WTC11 (cell line): Measurements from ENCODE around the gene FAM156B. TPM values are rescaled to one million over a fixed set of nuclear protein-coding genes. Genes with fewer than 3 reads are reported as not detected.

Source experiments
- ATAC-seq: fragments of 200-7000 bp; cut with Tn5 transposase; 2 replicates; pipeline ENCODE4 v1.10.0; 2021; ENCODE audit warnings: mild to moderate bottlenecking, moderate library complexity
- CTCF ChIA-PET: fragments of 300-600 bp; sonication (Branson Sonifier 250); formaldehyde crosslinking; loops from one replicate; lab custom pipeline; 2021; ENCODE audit warnings: antibody characterized with exemption; lab: Charles Lee
- POLR2A ChIA-PET: fragments of 350-600 bp; sonication (Branson Sonifier 250); formaldehyde crosslinking; loops from one replicate; lab custom pipeline; 2021; ENCODE audit warnings: antibody characterized with exemption; lab: Charles Lee
- DNase-seq: peaks from one replicate; pipeline ENCODE4 v3.0.0; 2021; ENCODE audit warnings: low spot score
- H3K27ac Mint-ChIP-seq: 2 replicates; pipeline ENCODE4 v1.8.0; 2021; ENCODE audit warnings: mixed read lengths
- H3K27me3 Mint-ChIP-seq: 2 replicates; pipeline ENCODE4 v1.8.0; 2021; ENCODE audit warnings: low read depth, mild to moderate bottlenecking, moderate library complexity, mixed read lengths
- H3K36me3 Mint-ChIP-seq: 2 replicates; pipeline ENCODE4 v1.8.0; 2021; ENCODE audit warnings: mixed read lengths
- H3K4me1 Mint-ChIP-seq: 2 replicates; pipeline ENCODE4 v1.8.0; 2022; ENCODE audit warnings: mixed read lengths
- H3K4me3 Mint-ChIP-seq: 2 replicates; pipeline ENCODE4 v1.8.0; 2021; ENCODE audit warnings: mild to moderate bottlenecking, moderate library complexity, mixed read lengths
- H3K9me3 Mint-ChIP-seq: 2 replicates; pipeline ENCODE4 v1.8.0; 2021; ENCODE audit warnings: mixed read lengths
- AR ChIP-seq: fragments of 250-450 bp; sonication (Bioruptor Pico); IDR thresholded peaks from 2 replicates; pipeline ENCODE4 v1.9.0; 2021; ENCODE audit warnings: mild to moderate bottlenecking
- ATF2 ChIP-seq: sonication (generic); formaldehyde crosslinking; IDR thresholded peaks from 2 replicates; pipeline ENCODE4 v1.8.1; 2022; ENCODE audit warnings: low read depth, missing genetic modification reagents, borderline replicate concordance
- CREM ChIP-seq: sonication (generic); formaldehyde crosslinking; IDR thresholded peaks from 2 replicates; pipeline ENCODE4 v1.8.1; 2022; ENCODE audit warnings: mild to moderate bottlenecking, missing genetic modification reagents, moderate library complexity
- E2F1 ChIP-seq: sonication (generic); formaldehyde crosslinking; IDR thresholded peaks from 2 replicates; pipeline ENCODE4 v1.8.0; 2022; ENCODE audit warnings: mild to moderate bottlenecking, missing genetic modification reagents
- FOXP4 ChIP-seq: sonication (generic); formaldehyde crosslinking; IDR thresholded peaks from 2 replicates; pipeline ENCODE4 v1.8.0; 2022; ENCODE audit warnings: mild to moderate bottlenecking, missing genetic modification reagents
- GTF2I ChIP-seq: fragments of 250-450 bp; sonication (Bioruptor Pico); conservative IDR thresholded peaks from 2 replicates; pipeline ENCODE4 v1.4.0; 2021; ENCODE audit warnings: mild to moderate bottlenecking
- HMGXB4 ChIP-seq: sonication (generic); formaldehyde crosslinking; IDR thresholded peaks from 2 replicates; pipeline ENCODE4 v1.8.1; 2023; ENCODE audit warnings: mild to moderate bottlenecking, moderate library complexity, missing genetic modification reagents
- JAZF1 ChIP-seq: fragments of 250-450 bp; sonication (Bioruptor Pico); IDR thresholded peaks from 2 replicates; pipeline ENCODE4 v1.9.0; 2021; ENCODE audit warnings: moderate library complexity, mild to moderate bottlenecking, inconsistent platforms
- MLX ChIP-seq: sonication (generic); formaldehyde crosslinking; IDR thresholded peaks from 2 replicates; pipeline ENCODE4 v1.8.1; 2023; ENCODE audit warnings: mild to moderate bottlenecking, missing genetic modification reagents, moderate library complexity
- MYBL2 ChIP-seq: sonication (generic); formaldehyde crosslinking; IDR thresholded peaks from 2 replicates; pipeline ENCODE4 v1.8.1; 2023; ENCODE audit warnings: mild to moderate bottlenecking, moderate library complexity, missing genetic modification reagents
- NFATC4 ChIP-seq: fragments of 250-450 bp; sonication (Bioruptor Pico); IDR thresholded peaks from 2 replicates; pipeline ENCODE4 v1.9.0; 2021; ENCODE audit warnings: mild to moderate bottlenecking
- NFE2L1 ChIP-seq: sonication (generic); formaldehyde crosslinking; IDR thresholded peaks from 2 replicates; pipeline ENCODE4 v1.8.1; 2023; ENCODE audit warnings: missing genetic modification reagents
- ZMAT4 ChIP-seq: fragments of 250-450 bp; sonication (Bioruptor Pico); IDR thresholded peaks from 2 replicates; pipeline ENCODE4 v1.9.0; 2021; ENCODE audit warnings: mild to moderate bottlenecking
- ZNF138 ChIP-seq: sonication (generic); formaldehyde crosslinking; conservative IDR thresholded peaks from 2 replicates; pipeline ENCODE4 v1.8.1; 2022; ENCODE audit warnings: mild to moderate bottlenecking, moderate library complexity, missing genetic modification reagents
- ZNF219 ChIP-seq: sonication (generic); formaldehyde crosslinking; IDR thresholded peaks from 2 replicates; pipeline ENCODE4 v1.8.0; 2023; ENCODE audit warnings: missing genetic modification reagents, mild to moderate bottlenecking, borderline replicate concordance
- ZNF263 ChIP-seq: sonication (generic); formaldehyde crosslinking; IDR thresholded peaks from 2 replicates; pipeline ENCODE4 v1.8.1; 2022; ENCODE audit warnings: low read depth, mild to moderate bottlenecking, moderate library complexity, missing genetic modification reagents
- ZNF281 ChIP-seq: sonication (generic); formaldehyde crosslinking; IDR thresholded peaks from 2 replicates; pipeline ENCODE4 v1.8.0; 2023; ENCODE audit warnings: mild to moderate bottlenecking, missing genetic modification reagents
- ZNF671 ChIP-seq: fragments of 250-450 bp; sonication (Bioruptor Pico); IDR thresholded peaks from 2 replicates; pipeline ENCODE4 v1.8.0; 2021; ENCODE audit warnings: mild to moderate bottlenecking
- total RNA-seq: library from RNA; stranded (reverse); gene quantifications from 3 replicates; pipeline ENCODE4 v1.2.3, GENCODE V29; 2021

The FAM156B gene
- total RNA-seq, 1 experiment from 2014 or later = 12.7 TPM

GRCh38 chrX:52933976-52934703, 37.0 kb downstream of the FAM156B start:
- ATAC-seq = no peak
- ChIA-PET POLR2A (no interaction called here), CTCF (no interaction called here)
- H3K36me3 Mint-ChIP-seq = no peaks in the 10 kb centered on the region
- TF ChIP-seq ZNF263 (CRISPR knock-in tag) = no peak
- no peak for TF ChIP-seq MLX (CRISPR knock-in tag)
- no peak for TF ChIP-seq MYBL2 (CRISPR knock-in tag)
- no peak for TF ChIP-seq E2F1 (CRISPR knock-in tag)
- no peak for TF ChIP-seq ZNF138
- no peak for TF ChIP-seq JAZF1 (CRISPR knock-in tag)
- no peak for TF ChIP-seq FOXP4
- no peak for DNase-seq
- peak overlapping the region; percentile 96 for H3K4me3 Mint-ChIP-seq
- 0 out of 2 replicates have a peak, but pooled peaks cover 4% of the 10 kb centered on the region for H3K4me1 Mint-ChIP-seq
- peak overlapping the region; percentile 99 for H3K27ac Mint-ChIP-seq
- H3K27me3 Mint-ChIP-seq = no peaks in the 10 kb centered on the region
- H3K9me3 Mint-ChIP-seq = no peaks in the 10 kb centered on the region

GRCh38 chrX:52934704-52935469, 37.8 kb downstream of the FAM156B start:
- CTCF ChIA-PET = interaction anchor here (0.5 to 1.0 kb wide), 4 partner anchors 12 to 305 kb away, joined by 3 to 5 read pairs (median 4); no protein-coding TSS in a partner anchor
- TF ChIP-seq NFE2L1 (CRISPR knock-in tag) (no peak), ZNF671 (CRISPR knock-in tag) (no peak), MYBL2 (CRISPR knock-in tag) (no peak), CREM (CRISPR knock-in tag) (peak; percentile 55; the same call in 1 of the 2 replicates), GTF2I (CRISPR knock-in tag) (no peak), NFATC4 (CRISPR knock-in tag) (no peak), ATF2 (CRISPR knock-in tag) (no peak), HMGXB4 (CRISPR knock-in tag) (no peak), AR (CRISPR knock-in tag) (no peak), ZMAT4 (CRISPR knock-in tag) (no peak), ZNF219 (CRISPR knock-in tag) (no peak), ZNF281 (CRISPR knock-in tag) (no peak)

More at GRCh38 chrX:52934704-52935469, 37.8 kb downstream of the FAM156B start:
- Mint-ChIP-seq H3K27ac (peak overlapping the region; percentile 99), H3K4me3 (peak overlapping the region; percentile 96), H3K9me3 (no peaks in the 10 kb centered on the region), H3K4me1 (0 out of 2 replicates have a peak, but pooled peaks cover 4% of the 10 kb centered on the region), H3K36me3 (no peaks in the 10 kb centered on the region), H3K27me3 (no peaks in the 10 kb centered on the region)
- DNase-seq = peak; percentile 83
- ATAC-seq = peak; percentile 90
- POLR2A ChIA-PET = interaction anchor here (0.6 to 1.1 kb wide), 2 partner anchors 55 to 153 kb away, joined by 3 read pairs; no protein-coding TSS in a partner anchor
